ENCODE data around the gene STAC2. TPM values are rescaled to one million over a fixed set of nuclear protein-coding genes. Genes with fewer than 3 reads are reported as not detected.

Gene STAC2
- polyA plus RNA-seq, 1 of the 3 experiments (the other 2 are of a cell fraction) = 0.07 TPM

DNA sequence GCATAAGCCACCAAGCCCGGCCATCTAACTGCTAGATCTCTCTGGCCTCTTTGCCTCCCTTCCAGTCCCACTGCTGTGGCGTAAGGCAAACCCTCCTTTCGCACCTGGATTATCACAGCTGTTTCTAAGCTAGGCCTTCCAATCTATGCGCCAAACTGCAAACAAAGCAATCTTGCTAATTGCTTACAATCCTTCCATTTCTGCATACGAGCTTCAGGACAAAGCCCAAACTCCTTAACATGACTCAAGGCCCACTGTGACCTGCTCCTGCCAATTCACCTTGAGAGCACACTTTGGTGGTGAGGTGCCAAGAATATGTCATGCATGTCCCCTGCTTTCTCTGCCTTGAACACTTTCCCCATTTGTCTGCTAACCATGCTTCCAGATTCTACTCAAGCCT lies 53.8 kb downstream of the STAC2 start:
- H3K4me3 ChIP-seq (ENCODE audit: low read depth in 2 of 2, low read length in 1 of 2) = no peak overlapping the region
- no peaks in the 10 kb centered on the region for H4K20me1 ChIP-seq (ENCODE audit: insufficient read depth)
- DNase-seq = no peak
- POLR2A ChIA-PET = no interaction called here
- no peak overlapping the region for H3K4me2 ChIP-seq
- H3K27me3 ChIP-seq (ENCODE audit: insufficient read depth) = no peaks in the 10 kb centered on the region
- H3K9ac ChIP-seq = no peak overlapping the region
- no peaks in the 10 kb centered on the region; a peak in 1 of 4 replicates for H3K4me1 ChIP-seq (ENCODE audit: control insufficient read depth in 1 of 2, insufficient read depth in 2 of 2, low read depth in 1 of 2, low read length in 1 of 2)
- no peaks in the 10 kb centered on the region for H3K9me3 ChIP-seq
- H3K36me3 ChIP-seq (replicated peaks in 1 of 2; ENCODE audit: control insufficient read depth in 1 of 2, insufficient read depth in 2 of 2, low read length in 1 of 2) = peaks cover 4 to 12% of the 10 kb centered on the region in 2 experiments
- 90% methylated on average over 5 of the region's 5 CpGs for WGBS (ENCODE audit: low lambda C conversion rate)
- no peaks in the 10 kb centered on the region for H3K79me2 ChIP-seq (ENCODE audit: insufficient read depth)
- TF ChIP-seq JUND (IDR thresholded peaks at IDR 0.05) = no peak
- no peak for TF ChIP-seq RFX5 (IDR thresholded peaks at IDR 0.05; ENCODE audit: low read length)
- H2AFZ ChIP-seq (ENCODE audit: low read depth) = no peak overlapping the region
- no peaks in the 10 kb centered on the region for H3F3A ChIP-seq (replicated peaks; ENCODE audit: insufficient read depth)
- CTCF ChIA-PET = interaction anchor here (1.1 to 7.6 kb wide), 3 partner anchors 20 to 188 kb away, joined by 5 to 96 read pairs (median 78); partner anchors contain the start of genes CACNB1, PLXDC1 and RPL19
- no peak overlapping the region for H3K27ac ChIP-seq (ENCODE audit: low read depth in 2 of 2, low read length in 1 of 2)
- no peaks in the 10 kb centered on the region for H3K9me2 ChIP-seq

GRCh38 chr17:39170558-39170957 lies 55.2 kb downstream of the STAC2 start:
- Histone ChIP-seq H3K4me1 (ENCODE audit: control insufficient read depth in 1 of 2, insufficient read depth in 2 of 2, low read depth in 1 of 2, low read length in 1 of 2) (no peaks in the 10 kb centered on the region; a peak in 1 of 4 replicates), H3K9ac (no peak overlapping the region), H3K9me3 (no peaks in the 10 kb centered on the region), H3K36me3 (replicated peaks in 1 of 2; ENCODE audit: control insufficient read depth in 1 of 2, insufficient read depth in 2 of 2, low read length in 1 of 2) (peaks cover 0 to 4% of the 10 kb centered on the region in 2 experiments), H3K4me3 (ENCODE audit: low read depth in 2 of 2, low read length in 1 of 2) (no peak overlapping the region), H3K4me2 (no peak overlapping the region), H3K27me3 (ENCODE audit: insufficient read depth) (no peaks in the 10 kb centered on the region), H3F3A (replicated peaks; ENCODE audit: insufficient read depth) (no peaks in the 10 kb centered on the region), H3K27ac (ENCODE audit: low read depth in 2 of 2, low read length in 1 of 2) (no peak overlapping the region), H3K9me2 (no peaks in the 10 kb centered on the region), H3K79me2 (ENCODE audit: insufficient read depth) (no peaks in the 10 kb centered on the region), H2AFZ (ENCODE audit: low read depth) (no peak overlapping the region), H4K20me1 (ENCODE audit: insufficient read depth) (no peaks in the 10 kb centered on the region)
- TF ChIP-seq TCF12 (IDR thresholded peaks at IDR 0.05) (no peak), EP300 (IDR thresholded peaks at IDR 0.05; ENCODE audit: borderline replicate concordance in 1 of 2, low read depth in 1 of 2, low read length in 1 of 2) (no peak), MXI1 (IDR thresholded peaks at IDR 0.05; ENCODE audit: low read depth, low read length) (no peak), FOXM1 (IDR thresholded peaks at IDR 0.05; ENCODE audit: low read depth) (no peak), RFX5 (IDR thresholded peaks at IDR 0.05; ENCODE audit: low read length) (no peak)
- TF ChIP-seq, protein P1, sequence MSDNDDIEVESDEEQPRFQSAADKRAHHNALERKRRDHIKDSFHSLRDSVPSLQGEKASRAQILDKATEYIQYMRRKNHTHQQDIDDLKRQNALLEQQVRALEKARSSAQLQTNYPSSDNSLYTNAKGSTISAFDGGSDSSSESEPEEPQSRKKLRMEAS (IDR thresholded peaks at IDR 0.05; ENCODE audit: low read depth) = no peak
- TF ChIP-seq, protein P2, sequence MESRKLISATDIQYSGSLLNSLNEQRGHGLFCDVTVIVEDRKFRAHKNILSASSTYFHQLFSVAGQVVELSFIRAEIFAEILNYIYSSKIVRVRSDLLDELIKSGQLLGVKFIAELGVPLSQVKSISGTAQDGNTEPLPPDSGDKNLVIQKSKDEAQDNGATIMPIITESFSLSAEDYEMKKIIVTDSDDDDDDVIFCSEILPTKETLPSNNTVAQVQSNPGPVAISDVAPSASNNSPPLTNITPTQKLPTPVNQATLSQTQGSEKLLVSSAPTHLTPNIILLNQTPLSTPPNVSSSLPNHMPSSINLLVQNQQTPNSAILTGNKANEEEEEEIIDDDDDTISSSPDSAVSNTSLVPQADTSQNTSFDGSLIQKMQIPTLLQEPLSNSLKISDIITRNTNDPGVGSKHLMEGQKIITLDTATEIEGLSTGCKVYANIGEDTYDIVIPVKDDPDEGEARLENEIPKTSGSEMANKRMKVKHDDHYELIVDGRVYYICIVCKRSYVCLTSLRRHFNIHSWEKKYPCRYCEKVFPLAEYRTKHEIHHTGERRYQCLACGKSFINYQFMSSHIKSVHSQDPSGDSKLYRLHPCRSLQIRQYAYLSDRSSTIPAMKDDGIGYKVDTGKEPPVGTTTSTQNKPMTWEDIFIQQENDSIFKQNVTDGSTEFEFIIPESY (IDR thresholded peaks at IDR 0.05; ENCODE audit: borderline replicate concordance, low read depth) = no peak
- POLR2A ChIA-PET = interaction anchor here (0.7 kb wide), 1 partner anchor 12 kb away, joined by 3 read pairs; no protein-coding TSS in a partner anchor
- DNase-seq = no peak
- CTCF ChIA-PET = interaction anchor here (1.5 to 7.6 kb wide), 3 partner anchors 18 to 186 kb away, joined by 3 to 96 read pairs (median 78); partner anchors contain the start of genes CACNB1 and RPL19
- WGBS (ENCODE audit: low lambda C conversion rate) = 71% methylated on average over 6 of the region's 6 CpGs

- Histone ChIP-seq H3K4me1 (ENCODE audit: control insufficient read depth in 1 of 2, insufficient read depth in 2 of 2, low read depth in 1 of 2, low read length in 1 of 2) (no peaks in the 10 kb centered on the region; a peak in 1 of 4 replicates), H3K27ac (ENCODE audit: low read depth in 2 of 2, low read length in 1 of 2) (no peak overlapping the region), H3K9ac (no peak overlapping the region), H4K20me1 (ENCODE audit: insufficient read depth) (no peaks in the 10 kb centered on the region), H3F3A (replicated peaks; ENCODE audit: insufficient read depth) (no peaks in the 10 kb centered on the region), H2AFZ (ENCODE audit: low read depth) (no peak overlapping the region), H3K4me2 (no peak overlapping the region), H3K9me2 (no peaks in the 10 kb centered on the region), H3K4me3 (ENCODE audit: low read depth in 2 of 2, low read length in 1 of 2) (no peak overlapping the region), H3K79me2 (ENCODE audit: insufficient read depth) (no peaks in the 10 kb centered on the region), H3K27me3 (ENCODE audit: insufficient read depth) (no peaks in the 10 kb centered on the region), H3K36me3 (replicated peaks in 1 of 2; ENCODE audit: control insufficient read depth in 1 of 2, insufficient read depth in 2 of 2, low read length in 1 of 2) (peaks cover 0 to under 1% of the 10 kb centered on the region in 2 experiments), H3K9me3 (no peaks in the 10 kb centered on the region)
- ChIA-PET POLR2A (interaction anchor here (0.7 kb wide), 1 partner anchor 12 kb away, joined by 3 read pairs; no protein-coding TSS in a partner anchor), CTCF (interaction anchor here (0.6 to 7.6 kb wide), 5 partner anchors 17 to 560 kb away, joined by 3 to 96 read pairs (median 6); partner anchors contain the start of genes CACNB1 and RPL19)
- WGBS (ENCODE audit: low lambda C conversion rate) = 34% methylated on average over 4 of the region's 4 CpGs
- no peak for TF ChIP-seq ELF1 (IDR thresholded peaks at IDR 0.05)
- no peak for TF ChIP-seq CHD2 (IDR thresholded peaks at IDR 0.05; ENCODE audit: low read length, partially characterized antibody)
- DNase-seq = no peak
These were observed 55.6 kb downstream of the STAC2 start for GRCh38 chr17:39170109-39170508.

All from SK-N-SH (cell line).